ENCODE measurements around the gene ITSN2. TPM values are rescaled to one million over a fixed set of nuclear protein-coding genes. Genes with fewer than 3 reads are reported as not detected.
"Not testable (repeated sequence)": the region's sequence is repeated elsewhere in the genome, so short reads cannot be mapped to it uniquely, and the experiment has no call there.

ITSN2 gene
- total RNA-seq, 1 donor from 2014 or later: 43.6 TPM

GRCh38 chr2:24220554-24221291 lies 139.6 kb downstream of the ITSN2 start:
- no peak for DNase-seq (ENCODE audit: low spot score)

GRCh38 chr2:24214880-24215279 lies 145.5 kb downstream of the ITSN2 start:
- no peak for DNase-seq (ENCODE audit: low spot score)

GRCh38 chr2:24211408-24211807 lies 148.9 kb downstream of the ITSN2 start:
- no peak for DNase-seq (ENCODE audit: low spot score)

GRCh38 chr2:24210723-24211122 lies 149.6 kb downstream of the ITSN2 start:
- DNase-seq (ENCODE audit: low spot score): no peak

- no peak for DNase-seq (ENCODE audit: low spot score)
Measured at GRCh38 chr2:24210106-24210455, 150.3 kb downstream of the ITSN2 start.

GRCh38 chr2:24209389-24210105 lies 150.8 kb downstream of the ITSN2 start:
- no peak for DNase-seq (ENCODE audit: low spot score)

GRCh38 chr2:24208490-24208889 lies 151.8 kb downstream of the ITSN2 start:
- no peak for DNase-seq (ENCODE audit: low spot score)

GRCh38 chr2:24207359-24207758 lies 153.0 kb downstream of the ITSN2 start:
- DNase-seq (ENCODE audit: low spot score): no peak

- DNase-seq (ENCODE audit: low spot score): no peak
Measured at GRCh38 chr2:24206714-24207113, 153.6 kb downstream of the ITSN2 start.

- DNase-seq (ENCODE audit: low spot score): no peak
Measured at GRCh38 chr2:24206242-24206641, 154.1 kb downstream of the ITSN2 start.

- no peak for DNase-seq (ENCODE audit: low spot score)
Measured at GRCh38 chr2:24205131-24205530, 155.2 kb downstream of the ITSN2 start.

GRCh38 chr2:24204505-24204904 lies 155.8 kb downstream of the ITSN2 start:
- DNase-seq (ENCODE audit: low spot score): no peak

GRCh38 chr2:24203787-24204150 lies 156.6 kb downstream of the ITSN2 start:
- DNase-seq (ENCODE audit: low spot score): no peak

- DNase-seq (ENCODE audit: low spot score): no peak
Measured at GRCh38 chr2:24203029-24203786, 157.1 kb downstream of the ITSN2 start.

GRCh38 chr2:24200799-24201198 lies 159.5 kb downstream of the ITSN2 start:
- no peak for DNase-seq (ENCODE audit: low spot score)

GRCh38 chr2:24199968-24200590 lies 160.3 kb downstream of the ITSN2 start:
- no peak for DNase-seq (ENCODE audit: low spot score)

GRCh38 chr2:24197213-24197612 lies 163.1 kb downstream of the ITSN2 start:
- DNase-seq (ENCODE audit: low spot score): not testable (repeated sequence)

GRCh38 chr2:24191848-24192247 lies 168.5 kb downstream of the ITSN2 start:
- no peak for DNase-seq (ENCODE audit: low spot score)

GRCh38 chr2:24191156-24191555 lies 169.2 kb downstream of the ITSN2 start:
- no peak for DNase-seq (ENCODE audit: low spot score)

- no peak for DNase-seq (ENCODE audit: low spot score)
Measured at GRCh38 chr2:24190503-24190902, 169.8 kb downstream of the ITSN2 start.

- DNase-seq (ENCODE audit: low spot score): no peak
Measured at GRCh38 chr2:24189551-24189950, 170.8 kb downstream of the ITSN2 start.
